Activated CD4-positive, alpha-beta T cell treated with anti-CD3 and anti-CD28 coated beads, Interleukin-2, Interleukin-6, amounts not matched to agents 100 ng/mL and 50 ng/mL, durations not matched to agents 16 hours and 8 hours (primary cell): ENCODE measurements around the gene MYO15B.
A peak's percentile ranks its signal among the peaks of the same experiment; 100 is the strongest.
"Not testable (repeated sequence)": the region's sequence is repeated elsewhere in the genome, so short reads cannot be mapped to it uniquely, and the experiment has no call there.

Experiments used
- DNase-seq: peaks from one replicate; pipeline ENCODE4 v3.0.0-alpha.2; 2020

The MYO15B gene

DNA sequence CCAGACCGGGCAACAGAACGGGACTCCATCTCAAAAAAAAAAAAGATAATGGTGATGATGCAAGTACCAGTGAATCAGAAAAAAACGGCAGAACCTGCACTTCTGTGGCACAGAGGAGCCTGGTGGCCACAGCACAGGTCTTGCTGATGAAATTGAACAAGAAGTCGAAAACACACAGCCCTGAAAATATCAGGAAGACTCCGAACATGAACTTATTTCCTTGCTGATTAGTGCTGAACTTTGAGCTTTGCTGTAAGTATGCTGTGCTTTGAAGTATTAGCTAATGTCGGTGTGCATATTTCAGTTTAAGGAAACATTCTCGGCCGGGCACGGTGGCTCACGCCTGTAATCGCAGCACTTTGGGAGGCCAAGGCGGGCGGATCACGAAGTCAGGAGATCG, 10.9 kb upstream of the MYO15B start:
- no peak for DNase-seq

- DNase-seq = peak; percentile 47
Observed at GRCh38 chr17:75581121-75581725, 6.4 kb upstream of the MYO15B start.

DNA sequence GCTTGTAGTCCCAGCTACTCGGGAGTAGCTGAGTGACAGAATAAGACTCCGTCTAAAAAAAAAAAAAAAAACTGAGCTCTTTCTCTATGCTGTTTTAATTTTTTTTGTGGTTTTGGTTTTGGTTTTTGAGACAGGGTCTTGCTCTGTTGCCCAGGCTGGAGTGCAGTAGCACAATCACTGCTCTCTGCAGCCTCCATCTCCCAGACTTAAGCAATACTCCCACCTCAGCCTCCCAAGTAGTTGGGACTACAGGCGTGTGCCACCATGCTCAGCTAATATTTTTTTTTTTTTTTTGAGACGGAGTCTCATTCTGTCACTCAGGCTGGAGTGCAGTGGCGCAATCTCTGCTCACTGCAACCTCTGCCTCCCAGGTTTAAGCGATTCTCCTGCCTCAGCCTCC, 4.4 kb upstream of the MYO15B start:
- DNase-seq = not testable (repeated sequence)

GRCh38 chr17:75584849-75585175, 2.8 kb upstream of the MYO15B start:
- DNase-seq = no peak

- DNase-seq = no peak
Observed at GRCh38 chr17:75588596-75589011, 1.0 kb downstream of the MYO15B start.

GRCh38 chr17:75589012-75589918, 1.7 kb downstream of the MYO15B start:
- DNase-seq = peak; percentile 96

DNA sequence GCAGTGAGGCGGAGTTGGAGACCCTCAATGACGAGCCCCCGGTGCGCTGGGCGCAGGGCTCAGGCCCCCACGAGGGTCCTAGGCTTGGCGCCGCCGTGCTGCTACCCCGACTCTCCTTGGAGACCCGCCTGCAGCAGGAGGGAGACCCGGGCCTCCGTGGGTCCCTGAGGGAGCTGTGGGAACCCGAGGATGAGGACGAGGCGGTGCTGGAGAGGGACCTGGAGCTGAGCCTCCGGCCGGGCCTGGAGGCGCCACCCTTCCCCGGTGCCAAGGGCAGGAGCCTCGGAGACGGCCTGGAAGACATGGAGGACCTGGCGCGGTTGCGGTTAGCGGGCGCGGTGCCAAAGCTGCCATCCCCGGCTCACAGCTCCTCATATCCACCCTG, 2.3 kb downstream of the MYO15B start:
- DNase-seq = no peak

DNA sequence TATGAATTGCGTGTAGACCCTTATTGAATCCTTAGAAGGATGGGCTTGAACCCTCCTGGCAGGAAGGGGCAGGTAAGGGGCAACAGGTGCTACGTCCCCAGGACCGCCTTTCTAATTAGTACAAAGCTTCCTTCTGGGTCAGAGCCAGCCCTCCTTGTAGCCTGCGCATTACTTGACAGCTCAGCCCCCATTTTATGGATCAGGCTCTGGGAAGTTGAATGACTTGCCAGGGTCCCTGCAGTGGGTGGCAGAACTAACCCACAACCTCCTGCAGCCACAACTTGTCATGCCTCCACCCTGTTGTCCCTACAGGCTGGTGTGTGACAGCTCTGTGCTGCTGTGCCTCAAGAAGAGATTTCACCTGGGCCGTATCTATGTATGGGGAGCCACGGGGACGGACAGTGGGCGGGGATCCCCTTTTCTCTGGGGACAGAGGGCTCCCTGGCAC, 2.7 kb downstream of the MYO15B start:
- DNase-seq = no peak

DNA sequence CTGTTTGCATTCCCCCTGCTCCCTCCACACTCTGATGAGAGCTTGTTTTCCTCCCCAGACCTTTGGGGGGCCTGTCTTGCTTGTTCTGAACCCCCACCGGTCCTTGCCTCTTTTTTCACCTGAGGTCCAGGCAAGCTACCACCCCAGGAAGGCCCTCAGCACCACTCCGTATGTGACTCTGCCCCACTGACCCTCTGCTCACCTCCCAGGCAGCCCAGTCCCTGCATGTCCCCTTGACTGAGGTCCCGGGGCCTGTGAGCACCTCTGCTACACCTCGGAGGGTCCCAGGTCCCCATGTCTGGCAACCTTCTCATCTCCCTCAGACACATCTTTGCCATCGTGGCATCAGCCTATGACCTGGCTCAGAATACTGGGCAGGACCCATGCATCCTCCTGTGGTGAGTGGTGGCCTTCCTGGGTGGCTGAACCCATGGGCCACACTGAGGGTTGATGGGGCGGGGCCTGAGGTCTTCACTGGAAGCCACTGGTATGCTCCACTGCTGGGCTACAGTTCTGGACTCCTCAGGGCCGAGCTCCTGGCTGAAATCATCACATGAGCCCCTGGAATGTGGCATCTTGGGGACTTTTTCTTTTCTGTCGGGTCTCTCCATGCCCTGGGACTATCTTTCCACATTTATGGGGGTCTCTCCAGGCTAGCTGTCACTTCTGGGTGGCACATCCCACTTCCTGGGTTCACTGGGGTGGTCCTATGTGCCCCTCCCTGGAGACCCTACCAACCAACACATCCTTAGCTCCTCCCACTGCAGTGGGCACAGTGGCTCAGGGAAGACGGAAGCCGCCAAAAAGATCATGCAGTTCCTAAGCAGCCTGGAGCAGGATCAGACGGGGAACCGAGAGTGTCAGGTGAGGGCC, 3.5 kb downstream of the MYO15B start:
- no peak for DNase-seq

GRCh38 chr17:75591722-75592302, 4.2 kb downstream of the MYO15B start:
- DNase-seq = no peak

- DNase-seq = no peak
Observed at GRCh38 chr17:75592348-75593020, 4.9 kb downstream of the MYO15B start.

DNA sequence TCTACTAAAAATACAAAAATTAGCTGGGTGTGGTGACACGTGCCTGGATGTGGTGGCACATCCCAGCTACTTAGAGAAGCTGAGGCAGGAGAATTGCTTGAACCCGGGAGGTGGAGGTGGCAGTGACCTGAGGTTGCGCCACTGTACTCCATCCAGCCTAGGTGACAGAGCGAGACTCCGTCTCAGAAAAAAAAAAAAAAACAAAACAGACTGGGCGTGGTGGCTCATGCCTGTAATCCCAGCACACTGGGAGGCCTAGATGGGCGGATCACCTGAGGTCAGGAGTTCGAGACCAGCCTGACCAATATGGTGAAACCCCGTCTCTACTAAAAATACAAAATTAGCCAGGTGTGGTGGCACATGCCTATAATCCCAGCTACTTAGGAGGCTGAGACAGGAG, 5.8 kb downstream of the MYO15B start:
- DNase-seq = not testable (repeated sequence)

DNA sequence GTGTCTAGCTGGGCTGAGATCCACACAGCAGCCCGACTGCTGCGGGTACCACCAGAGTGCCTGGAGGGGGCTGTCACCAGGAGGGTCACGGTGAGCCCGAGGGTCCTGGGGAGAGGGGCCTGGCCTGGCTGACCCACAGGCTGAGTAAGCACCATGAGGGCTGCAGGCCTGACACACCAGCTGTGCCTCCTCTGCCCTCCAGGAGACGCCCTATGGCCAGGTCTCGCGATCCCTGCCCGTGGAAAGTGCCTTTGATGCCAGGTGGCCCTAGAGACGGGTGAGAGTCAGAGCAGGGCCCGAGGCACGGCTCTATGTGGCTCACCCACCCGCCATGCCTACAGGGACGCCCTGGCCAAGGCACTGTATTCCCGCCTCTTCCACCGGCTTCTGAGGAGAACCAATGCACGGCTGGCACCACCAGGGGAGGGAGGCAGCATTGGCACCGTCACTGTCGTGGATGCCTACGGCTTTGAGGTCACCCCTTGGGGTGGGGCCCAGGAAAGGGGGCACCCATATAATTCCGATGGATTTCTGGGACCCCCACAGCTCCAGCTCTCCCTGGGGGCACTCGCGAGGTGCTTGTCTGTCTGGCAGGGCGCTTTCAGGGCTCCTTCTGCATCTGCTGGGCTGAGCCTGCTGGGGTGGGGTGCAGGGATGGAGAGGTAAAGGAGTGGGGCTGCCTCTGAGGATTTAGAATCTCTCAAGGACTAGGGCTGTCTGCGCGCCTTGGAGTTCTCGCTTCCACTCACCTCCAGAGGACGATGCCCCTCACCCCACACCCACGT, 7.1 kb downstream of the MYO15B start:
- no peak for DNase-seq

- no peak for DNase-seq
Observed at GRCh38 chr17:75595284-75595919, 7.8 kb downstream of the MYO15B start.

DNA sequence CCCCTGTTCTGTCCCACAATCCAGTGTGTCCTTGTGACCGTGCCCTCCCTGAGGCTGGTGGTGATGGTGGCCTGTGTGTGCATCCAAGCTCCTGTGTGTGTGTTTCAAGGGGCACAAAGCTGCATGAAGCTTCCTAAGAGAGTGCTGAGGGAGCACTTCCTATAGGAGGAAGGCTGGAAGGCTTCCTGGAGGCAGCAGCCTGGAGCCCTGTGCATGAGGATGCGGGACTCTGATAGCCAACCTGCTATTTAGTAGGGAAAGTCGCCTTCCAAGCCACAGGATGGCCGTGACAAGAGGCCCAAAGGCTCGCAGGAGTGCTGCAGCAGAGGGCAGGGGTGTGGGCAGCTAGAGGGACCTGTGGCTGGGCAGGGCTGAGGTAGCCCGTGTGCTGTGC, 8.3 kb downstream of the MYO15B start:
- no peak for DNase-seq

DNA sequence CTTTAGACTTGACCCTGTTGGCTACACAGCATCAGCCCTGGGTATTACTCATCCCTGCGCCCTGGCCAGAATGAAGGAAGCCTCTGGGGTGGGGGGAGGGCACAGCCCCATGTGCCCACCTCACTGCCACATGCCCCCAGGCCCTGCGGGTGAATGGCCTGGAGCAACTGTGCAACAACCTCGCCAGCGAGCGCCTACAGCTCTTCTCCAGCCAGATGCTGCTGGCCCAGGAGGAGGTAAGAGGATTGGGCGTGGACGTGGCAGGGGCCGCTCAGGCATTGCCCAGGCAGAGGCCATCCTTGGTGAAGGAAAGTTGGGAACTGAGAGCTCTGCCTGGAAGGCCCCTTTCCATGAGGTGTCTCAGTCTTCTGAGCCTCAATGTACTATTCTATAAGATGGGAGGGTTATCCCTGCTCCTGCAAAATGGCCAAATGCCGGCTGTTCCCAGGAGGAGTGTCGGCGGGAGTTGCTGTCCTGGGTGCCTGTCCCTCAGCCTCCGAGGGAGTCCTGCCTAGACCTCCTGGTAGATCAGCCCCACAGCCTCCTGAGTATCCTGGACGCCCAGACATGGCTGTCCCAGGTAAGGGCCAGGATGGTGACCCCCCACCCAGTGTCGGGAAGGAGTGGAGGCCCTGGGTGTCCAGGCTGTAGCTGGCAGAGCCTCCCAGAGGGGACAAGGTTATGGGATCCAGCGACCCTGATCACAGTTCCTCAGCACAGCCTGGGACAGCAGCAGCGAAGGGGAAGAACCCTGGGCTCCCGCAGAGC, 8.9 kb downstream of the MYO15B start:
- DNase-seq = no peak

DNA sequence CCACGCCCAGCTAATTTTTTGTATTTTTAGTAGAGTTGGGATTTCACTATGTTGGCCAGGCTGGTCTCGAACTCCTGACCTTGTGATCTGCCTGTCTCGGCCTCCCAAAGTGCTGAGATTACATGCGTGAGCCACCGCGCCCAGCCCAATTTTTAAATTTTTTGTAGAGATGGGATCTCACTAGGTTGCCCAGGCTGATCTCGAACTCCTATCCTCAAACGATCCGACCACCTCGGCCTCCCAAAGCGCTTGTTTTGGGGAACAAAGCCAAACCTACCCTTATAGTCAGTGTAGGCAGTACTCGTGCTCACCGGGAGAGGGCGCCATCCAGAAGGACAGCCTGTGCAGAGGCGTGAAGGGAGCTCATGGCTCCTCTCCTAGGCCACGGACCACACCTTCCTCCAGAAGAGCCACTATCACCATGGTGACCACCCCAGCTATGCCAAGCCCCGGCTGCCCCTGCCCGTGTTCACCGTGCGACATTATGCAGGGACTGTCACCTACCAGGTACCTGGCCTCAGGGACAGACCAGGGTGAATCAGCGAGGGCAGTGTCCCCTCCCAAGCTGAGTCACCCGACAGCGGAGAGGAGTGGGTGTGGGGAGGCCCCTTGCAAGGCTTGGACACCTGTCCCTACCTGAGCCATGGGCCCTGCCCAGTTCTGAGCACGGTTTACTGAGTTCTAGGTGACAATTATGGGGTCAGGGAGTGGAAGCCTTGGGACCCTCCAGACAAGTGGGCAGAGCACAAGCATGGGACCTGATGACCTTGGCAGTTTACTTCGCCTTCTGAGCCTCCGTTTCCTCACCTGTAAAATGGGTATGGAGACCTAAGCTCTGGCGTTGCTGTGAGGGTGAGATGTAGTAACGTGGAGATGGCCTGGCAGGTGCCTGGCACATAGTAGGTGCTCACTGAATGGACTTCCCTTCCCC, 13.7 kb downstream of the MYO15B start:
- peak; percentile 68 for DNase-seq

DNA sequence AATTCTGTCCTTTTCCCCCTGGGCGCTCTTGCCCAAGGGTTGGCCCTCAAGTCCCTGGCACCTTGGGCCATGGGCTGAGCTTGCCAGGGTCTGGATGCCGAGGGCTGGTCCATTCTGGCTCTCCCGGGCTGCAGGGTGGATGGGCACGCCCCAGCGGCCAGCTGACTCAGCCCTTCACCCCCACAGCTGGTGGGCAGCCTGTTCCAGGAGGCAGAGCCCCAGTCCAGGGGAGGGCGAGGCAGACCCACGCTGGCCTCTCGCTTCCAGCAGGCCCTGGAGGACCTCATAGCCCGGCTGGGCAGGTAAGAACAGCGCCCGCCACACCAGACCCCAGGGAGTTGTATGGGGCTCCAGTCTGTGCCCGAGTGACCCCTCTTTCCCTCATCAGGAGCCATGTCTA, 15.0 kb downstream of the MYO15B start:
- no peak for DNase-seq

DNA sequence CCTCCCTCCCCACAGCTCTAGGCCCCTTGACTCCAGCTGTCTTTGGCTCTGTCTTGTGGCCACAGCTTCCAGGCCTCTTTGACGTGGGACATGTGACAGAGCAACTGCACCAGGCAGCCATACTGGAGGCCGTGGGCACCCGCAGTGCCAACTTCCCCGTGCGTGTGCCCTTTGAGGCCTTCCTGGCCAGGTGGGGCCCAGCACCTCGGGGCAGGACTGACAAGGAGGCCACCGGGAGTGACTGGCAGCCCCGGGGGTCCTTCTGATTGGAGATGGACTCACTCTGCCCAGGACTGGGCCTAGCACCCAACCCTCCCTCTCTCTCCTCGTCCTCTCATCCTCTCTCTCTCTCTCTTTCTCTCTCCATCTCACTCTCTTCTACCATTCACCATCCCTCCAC, 15.5 kb downstream of the MYO15B start:
- no peak for DNase-seq
